IMR-90 (cell line): ENCODE measurements around the gene NOP9.

Source experiments
- MXI1 ChIP-seq: IDR thresholded peaks from 2 replicates; pipeline ENCODE4 v1.6.1; 2012; ENCODE audit warnings: low read depth, mild to moderate bottlenecking, low read length, moderate library complexity, borderline replicate concordance
- RAD21 ChIP-seq: IDR thresholded peaks from 2 replicates; pipeline ENCODE4 v1.6.1; 2012; ENCODE audit warnings: low read length, improper control_type of control experiment
- SMC3 ChIP-seq: fragments of 150-350 bp; IDR thresholded peaks from 2 replicates; pipeline ENCODE4 v1.6.1; 2016; ENCODE audit warnings: low read depth, mild to moderate bottlenecking, antibody characterized with exemption, low read length, moderate library complexity
- TF ChIP-seq, protein P1 (sequence below): conservative IDR thresholded peaks from 2 replicates; pipeline ENCODE4 v1.5.1; 2012; ENCODE audit warnings: mild to moderate bottlenecking, low read depth, low read length, improper control_type of control experiment

DNA sequence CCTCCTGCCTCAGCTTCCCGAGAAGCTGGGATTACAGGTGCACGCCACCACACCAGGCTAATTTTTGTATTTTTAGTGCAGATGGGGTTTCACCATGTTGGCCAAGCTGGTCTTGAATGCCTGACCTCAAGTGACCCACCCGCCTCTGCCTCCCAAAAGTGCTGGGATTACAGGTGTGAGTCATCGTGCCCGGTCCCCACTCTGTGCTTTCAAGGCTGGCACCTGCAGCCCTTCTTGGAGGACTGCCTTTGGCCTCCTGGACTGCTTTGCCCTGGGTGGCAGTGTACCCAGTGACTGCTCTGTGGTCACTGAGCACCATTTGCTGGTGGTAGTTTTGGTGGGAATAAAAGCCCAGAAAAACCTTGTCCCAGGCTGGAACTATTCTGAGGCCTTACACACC lies 12.7 kb upstream of the NOP9 start:
- TF ChIP-seq RAD21 (no peak), SMC3 (no peak), MXI1 (no peak)
- TF ChIP-seq, protein P1, sequence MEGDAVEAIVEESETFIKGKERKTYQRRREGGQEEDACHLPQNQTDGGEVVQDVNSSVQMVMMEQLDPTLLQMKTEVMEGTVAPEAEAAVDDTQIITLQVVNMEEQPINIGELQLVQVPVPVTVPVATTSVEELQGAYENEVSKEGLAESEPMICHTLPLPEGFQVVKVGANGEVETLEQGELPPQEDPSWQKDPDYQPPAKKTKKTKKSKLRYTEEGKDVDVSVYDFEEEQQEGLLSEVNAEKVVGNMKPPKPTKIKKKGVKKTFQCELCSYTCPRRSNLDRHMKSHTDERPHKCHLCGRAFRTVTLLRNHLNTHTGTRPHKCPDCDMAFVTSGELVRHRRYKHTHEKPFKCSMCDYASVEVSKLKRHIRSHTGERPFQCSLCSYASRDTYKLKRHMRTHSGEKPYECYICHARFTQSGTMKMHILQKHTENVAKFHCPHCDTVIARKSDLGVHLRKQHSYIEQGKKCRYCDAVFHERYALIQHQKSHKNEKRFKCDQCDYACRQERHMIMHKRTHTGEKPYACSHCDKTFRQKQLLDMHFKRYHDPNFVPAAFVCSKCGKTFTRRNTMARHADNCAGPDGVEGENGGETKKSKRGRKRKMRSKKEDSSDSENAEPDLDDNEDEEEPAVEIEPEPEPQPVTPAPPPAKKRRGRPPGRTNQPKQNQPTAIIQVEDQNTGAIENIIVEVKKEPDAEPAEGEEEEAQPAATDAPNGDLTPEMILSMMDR, result no peak
